NCI-H1417 treated with DMSO at 0.1 percent for 48 hours (cell line): ENCODE measurements around the gene GLT6D1.

Source experiments
- DNase-seq: peaks from one replicate; lab custom pipeline; 2025; lab: John Stamatoyannopoulos, UW

The GLT6D1 gene

DNA sequence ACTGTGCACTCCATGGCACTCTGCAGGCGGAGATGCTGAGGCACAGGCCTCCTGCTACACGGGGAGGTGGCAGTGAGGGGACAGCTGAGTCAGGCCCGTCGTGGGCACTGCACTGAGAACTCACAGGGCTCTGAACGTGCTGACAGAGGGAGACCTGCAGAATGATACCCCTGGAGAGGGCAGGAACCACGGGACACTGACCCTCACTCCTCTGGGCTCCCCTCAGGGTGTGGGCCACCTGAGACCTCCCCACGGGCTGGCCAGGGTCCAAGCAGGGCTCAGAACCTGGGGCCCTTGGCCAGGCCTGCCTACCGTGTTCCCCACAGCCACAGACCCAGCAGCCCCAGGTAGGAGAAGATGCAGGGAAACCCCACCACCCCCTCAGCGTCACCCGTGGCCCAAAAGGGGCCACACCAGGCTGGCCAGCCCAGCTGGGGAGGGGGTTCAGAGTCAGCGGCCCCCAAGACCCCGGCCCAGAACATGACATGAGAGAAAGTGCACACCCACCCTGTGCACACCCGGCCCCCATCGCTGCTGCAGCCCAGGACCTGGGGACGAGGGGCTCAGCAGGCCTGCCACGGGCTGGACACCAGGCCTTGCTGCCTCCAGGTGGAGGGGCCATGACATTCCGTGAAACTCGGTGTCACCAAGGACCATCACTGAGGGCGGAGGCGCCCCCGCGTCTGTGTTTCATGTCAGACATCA lies 30.9 kb downstream of the GLT6D1 start:
- DNase-seq = no peak

- no peak for DNase-seq
Measured at GRCh38 chr9:135607401-135608293, 31.7 kb downstream of the GLT6D1 start.

DNA sequence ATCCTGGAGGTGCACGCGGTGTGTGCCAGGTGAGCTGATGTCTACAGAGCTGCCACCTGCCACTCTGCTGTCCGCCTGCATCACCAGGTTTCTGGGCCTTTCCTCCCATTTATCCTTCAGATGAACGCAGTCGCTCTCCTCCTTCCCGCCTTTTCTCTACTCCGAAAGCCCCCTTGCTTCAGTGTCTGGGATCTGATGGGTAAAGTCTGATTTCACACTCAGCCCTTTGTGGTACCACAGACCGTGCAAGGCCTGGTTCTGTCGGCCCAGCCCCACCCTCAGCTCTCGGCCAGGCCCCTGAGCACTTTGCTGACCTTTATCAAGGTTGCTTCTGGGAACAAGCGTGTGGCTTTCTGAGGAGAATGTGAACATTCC lies 32.5 kb downstream of the GLT6D1 start:
- DNase-seq = no peak

- no peak for DNase-seq
Measured at GRCh38 chr9:135605238-135605781, 34.0 kb downstream of the GLT6D1 start.

GRCh38 chr9:135604437-135605237 lies 34.7 kb downstream of the GLT6D1 start:
- no peak for DNase-seq

GRCh38 chr9:135602789-135603481 lies 36.4 kb downstream of the GLT6D1 start:
- DNase-seq = no peak

DNA sequence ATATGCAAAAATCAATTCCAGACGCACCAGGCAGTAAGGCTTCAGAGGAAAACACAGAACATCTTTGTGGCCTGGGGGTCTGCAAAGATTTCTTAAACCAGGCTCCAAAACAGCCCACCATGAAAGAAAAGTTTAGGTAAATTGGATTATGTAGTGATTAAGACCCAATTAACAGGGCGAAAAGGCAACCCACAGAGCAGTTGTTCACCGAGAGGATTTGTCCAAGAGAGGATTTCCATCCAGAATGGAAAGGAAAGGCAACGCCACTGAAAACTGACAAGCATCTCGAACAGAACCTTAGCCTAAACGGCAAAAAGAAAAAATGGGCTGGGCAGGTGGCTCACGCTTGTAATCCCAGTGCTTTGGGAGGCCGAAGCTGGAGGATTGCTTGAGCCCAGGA lies 37.4 kb downstream of the GLT6D1 start:
- DNase-seq = no peak

GRCh38 chr9:135600296-135600817 lies 39.0 kb downstream of the GLT6D1 start:
- DNase-seq = no peak

- DNase-seq = no peak
Measured at GRCh38 chr9:135596211-135596610, 43.1 kb downstream of the GLT6D1 start.

GRCh38 chr9:135592625-135593024 lies 46.7 kb downstream of the GLT6D1 start:
- no peak for DNase-seq

DNA sequence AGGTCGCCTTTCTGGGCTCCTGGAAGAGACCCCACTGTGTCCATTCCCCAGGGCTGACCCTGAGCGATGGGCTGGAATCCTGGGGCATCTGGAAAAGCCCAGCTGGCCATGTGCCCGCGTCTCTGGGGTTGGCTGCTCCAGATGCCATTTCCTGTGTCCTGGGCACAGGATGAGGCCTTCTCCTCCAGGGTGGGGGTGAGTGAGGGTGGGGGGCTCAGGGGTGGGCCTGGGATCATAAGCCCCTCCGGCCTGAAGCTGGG lies 47.1 kb downstream of the GLT6D1 start:
- DNase-seq = no peak

- DNase-seq = no peak
Measured at GRCh38 chr9:135591506-135592330, 47.6 kb downstream of the GLT6D1 start.

DNA sequence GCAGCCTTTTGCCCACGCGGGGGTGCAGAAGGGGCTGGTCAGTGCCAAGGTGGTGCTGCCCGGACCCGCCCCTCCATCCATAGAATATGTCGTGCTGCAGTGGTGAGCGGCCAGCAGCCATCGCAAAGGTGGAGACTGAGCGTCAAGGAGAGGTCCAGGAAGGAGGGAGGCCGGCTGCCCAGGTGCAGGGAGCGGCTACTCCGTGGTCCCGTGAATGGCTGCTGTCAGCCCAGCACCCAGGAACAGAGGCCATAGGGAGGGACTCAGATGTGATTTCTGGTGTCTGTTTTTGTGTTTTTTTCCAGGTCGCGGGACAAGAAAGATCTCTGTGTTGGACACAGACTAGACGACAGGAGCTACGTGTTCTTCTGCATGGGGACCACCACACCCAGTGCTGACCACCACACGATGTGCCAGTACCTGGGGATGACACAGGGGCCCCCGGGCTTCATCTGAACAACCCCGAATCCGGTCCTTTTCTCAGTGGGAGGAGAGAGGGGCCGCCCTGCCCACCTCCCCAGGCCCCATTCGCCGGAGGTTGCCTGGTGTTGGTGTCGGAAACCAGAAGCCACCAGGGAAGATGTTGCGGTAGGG lies 48.8 kb downstream of the GLT6D1 start:
- DNase-seq = no peak

DNA sequence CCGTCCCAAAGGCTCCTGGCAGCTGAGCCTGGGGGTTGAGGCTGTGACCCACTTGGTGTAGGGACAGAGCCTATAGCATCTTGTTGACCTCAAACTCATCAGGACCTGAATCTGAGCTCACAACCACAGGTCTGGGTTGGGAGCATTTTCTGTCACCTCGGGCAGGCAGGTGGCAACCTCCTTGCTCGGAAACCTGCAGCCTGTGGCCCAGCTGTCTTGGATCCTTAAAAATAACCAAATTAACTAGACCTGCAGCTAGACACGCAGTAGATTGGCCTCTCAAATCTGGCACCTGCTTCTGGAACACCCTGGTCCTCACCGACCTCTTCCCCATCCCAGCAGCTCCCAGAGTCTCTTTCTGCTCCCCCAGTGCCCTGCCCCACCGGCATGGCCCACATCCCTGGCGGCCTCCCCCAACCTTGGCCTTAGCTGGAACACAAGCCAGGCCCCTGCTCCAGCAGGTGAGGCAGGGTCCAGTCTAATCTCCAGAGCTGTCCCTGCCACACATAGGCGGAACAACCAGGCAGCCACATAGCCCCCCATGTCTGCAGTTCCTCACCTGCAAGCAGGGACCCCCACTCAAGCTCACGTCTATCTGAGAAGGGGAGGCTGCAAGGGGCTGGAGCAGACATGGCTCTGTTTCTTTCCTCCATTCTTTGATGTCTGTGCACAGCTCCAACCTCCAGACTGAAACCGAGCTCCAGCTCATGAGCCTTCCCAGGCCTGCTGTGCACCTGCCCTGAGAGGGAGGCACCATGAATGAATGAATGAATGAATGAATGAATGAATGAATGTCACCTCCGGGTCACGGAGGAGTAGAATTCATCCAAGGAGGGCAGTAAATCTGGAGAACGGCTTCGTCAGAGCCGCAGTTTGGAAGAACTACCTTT lies 49.5 kb downstream of the GLT6D1 start:
- DNase-seq = no peak

DNA sequence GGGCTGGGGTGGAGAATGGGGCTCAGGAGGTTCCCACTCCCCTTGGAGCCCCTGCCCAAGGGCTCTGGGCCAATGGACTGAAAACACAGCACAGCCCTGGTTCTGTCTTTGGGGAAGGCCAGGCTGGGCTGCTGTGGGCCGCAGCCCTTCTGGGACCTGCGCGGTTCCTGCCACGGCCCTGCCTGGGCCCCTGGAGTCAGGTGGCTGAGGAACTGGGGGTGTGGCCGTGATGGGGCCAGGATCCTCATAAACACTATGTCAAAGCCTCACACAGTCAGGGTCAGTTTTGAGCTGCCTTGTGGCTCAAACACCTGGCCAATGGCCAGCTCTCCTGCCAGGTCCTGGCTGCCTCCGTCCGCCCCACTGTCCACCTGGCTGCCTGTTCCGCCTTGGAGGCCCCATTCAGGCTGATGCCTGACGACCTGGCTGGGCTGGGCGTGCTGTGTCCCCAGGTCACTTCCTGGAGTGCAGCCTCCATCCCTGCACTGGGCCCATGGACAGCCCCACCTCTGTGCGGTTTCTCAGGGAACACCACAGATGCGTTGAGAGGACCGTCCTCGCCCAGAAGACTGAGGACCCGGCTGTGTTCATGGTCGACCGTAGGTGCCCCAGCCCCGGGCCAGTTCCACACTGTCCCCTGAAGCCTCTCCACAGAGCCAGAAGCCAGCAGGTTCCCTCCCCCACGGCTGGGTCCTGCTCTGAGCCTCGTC lies 50.3 kb downstream of the GLT6D1 start:
- no peak for DNase-seq

DNA sequence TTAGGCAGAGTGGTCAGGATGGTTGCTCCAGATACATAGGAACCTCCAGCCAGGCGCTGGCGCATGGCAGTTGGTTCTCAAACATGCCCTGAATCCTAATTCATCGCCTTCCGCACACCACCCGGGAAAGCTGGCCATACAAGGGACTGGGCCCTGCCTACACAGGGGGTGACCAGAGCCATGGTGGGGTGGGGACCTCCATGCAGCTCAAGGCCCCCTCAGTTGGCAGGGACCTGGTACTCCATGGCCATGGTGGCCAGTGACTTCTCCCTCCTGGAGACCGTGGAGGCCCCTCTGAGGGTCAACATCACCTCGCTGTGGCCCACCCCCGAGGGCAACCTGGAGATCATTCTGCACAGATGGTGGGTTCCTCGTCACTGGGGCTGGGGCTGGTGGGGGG lies 51.0 kb downstream of the GLT6D1 start:
- no peak for DNase-seq

- no peak for DNase-seq
Measured at GRCh38 chr9:135587658-135588057, 51.7 kb downstream of the GLT6D1 start.

GRCh38 chr9:135586601-135587109 lies 52.7 kb downstream of the GLT6D1 start:
- no peak for DNase-seq

DNA sequence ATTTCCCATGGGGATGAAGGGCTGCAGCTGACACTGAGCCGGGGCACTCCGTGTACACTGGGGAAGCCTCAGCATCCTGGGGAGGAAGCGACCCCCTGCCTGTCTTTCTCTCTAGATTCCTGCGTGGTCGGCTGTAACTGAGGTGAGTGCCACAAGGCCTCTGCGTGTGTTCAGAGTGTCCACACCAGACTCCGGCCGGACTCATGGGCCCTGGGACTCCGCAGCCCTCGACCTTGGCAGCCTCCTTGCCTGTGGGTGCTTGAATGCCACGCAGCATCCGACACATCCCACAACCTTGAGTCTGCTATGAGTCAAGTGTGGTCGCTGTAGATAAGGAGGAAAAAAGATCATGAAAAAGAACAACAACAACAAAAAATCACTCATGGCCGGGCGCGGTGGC lies 54.4 kb downstream of the GLT6D1 start:
- no peak for DNase-seq
